ENCODE results near the gene HMCES.

Gene HMCES

DNA sequence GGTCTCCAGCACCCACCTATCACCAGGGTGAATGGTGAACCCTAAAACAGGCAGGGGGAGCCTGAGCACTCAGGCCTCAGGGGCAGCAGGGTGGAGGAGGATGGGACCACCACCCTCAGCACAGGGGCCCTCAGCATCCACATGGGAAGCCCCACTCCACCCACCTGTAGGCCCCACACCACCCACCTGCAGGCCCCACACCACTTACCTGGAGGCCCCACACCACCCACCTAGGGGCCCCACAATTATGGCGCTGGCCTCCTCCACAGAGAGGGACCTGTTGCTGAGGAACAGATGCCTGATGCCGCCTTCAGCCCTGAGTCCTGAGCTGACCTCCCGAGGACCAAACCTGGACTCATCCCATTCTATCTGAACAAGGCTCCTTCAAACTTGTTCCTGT, 46.7 kb downstream of the HMCES start:
- no peak overlapping the region for H3K4me3 ChIP-seq (ENCODE audit: control insufficient read depth, low read depth, low read length)
- no peak for DNase-seq (ENCODE audit: low read depth)
- TF ChIP-seq, protein P1, sequence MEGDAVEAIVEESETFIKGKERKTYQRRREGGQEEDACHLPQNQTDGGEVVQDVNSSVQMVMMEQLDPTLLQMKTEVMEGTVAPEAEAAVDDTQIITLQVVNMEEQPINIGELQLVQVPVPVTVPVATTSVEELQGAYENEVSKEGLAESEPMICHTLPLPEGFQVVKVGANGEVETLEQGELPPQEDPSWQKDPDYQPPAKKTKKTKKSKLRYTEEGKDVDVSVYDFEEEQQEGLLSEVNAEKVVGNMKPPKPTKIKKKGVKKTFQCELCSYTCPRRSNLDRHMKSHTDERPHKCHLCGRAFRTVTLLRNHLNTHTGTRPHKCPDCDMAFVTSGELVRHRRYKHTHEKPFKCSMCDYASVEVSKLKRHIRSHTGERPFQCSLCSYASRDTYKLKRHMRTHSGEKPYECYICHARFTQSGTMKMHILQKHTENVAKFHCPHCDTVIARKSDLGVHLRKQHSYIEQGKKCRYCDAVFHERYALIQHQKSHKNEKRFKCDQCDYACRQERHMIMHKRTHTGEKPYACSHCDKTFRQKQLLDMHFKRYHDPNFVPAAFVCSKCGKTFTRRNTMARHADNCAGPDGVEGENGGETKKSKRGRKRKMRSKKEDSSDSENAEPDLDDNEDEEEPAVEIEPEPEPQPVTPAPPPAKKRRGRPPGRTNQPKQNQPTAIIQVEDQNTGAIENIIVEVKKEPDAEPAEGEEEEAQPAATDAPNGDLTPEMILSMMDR (conservative IDR thresholded peaks at IDR 0.05; ENCODE audit: control insufficient read depth, insufficient read depth, low read depth, low read length) = no peak

- no peak overlapping the region for H3K4me3 ChIP-seq (ENCODE audit: control insufficient read depth, low read depth, low read length)
- DNase-seq (ENCODE audit: low read depth) = no peak
- TF ChIP-seq, protein P1 (conservative IDR thresholded peaks at IDR 0.05; ENCODE audit: control insufficient read depth, insufficient read depth, low read depth, low read length) = no peak
Observed at GRCh38 chr3:129326138-129326537, 47.5 kb downstream of the HMCES start.

DNA sequence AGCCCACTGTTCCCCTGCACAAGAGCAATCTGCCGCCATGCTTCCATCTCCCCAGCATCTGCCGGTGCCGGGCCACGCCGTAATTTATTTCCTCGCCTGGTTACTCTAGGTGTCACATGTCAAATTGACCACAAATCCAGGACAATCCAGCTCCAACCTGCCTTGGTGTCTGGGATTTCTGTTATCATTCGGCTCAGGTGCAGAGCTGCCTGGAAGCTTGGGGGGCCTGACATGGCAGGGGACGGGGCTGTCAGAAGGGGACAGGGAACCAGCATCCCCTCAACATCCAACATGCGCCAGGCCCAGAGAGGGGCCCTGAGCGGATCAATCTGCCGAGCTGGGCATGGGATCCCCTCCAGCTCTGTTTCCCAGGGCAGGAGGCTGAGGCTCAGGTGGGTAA, 47.9 kb downstream of the HMCES start:
- TF ChIP-seq, protein P1 (conservative IDR thresholded peaks at IDR 0.05; ENCODE audit: control insufficient read depth, insufficient read depth, low read depth, low read length) = no peak
- no peak overlapping the region for H3K4me3 ChIP-seq (ENCODE audit: control insufficient read depth, low read depth, low read length)
- DNase-seq (ENCODE audit: low read depth) = no peak

- DNase-seq (ENCODE audit: low read depth) = no peak
- TF ChIP-seq, protein P1 (conservative IDR thresholded peaks at IDR 0.05; ENCODE audit: control insufficient read depth, insufficient read depth, low read depth, low read length) = no peak
- H3K4me3 ChIP-seq (ENCODE audit: control insufficient read depth, low read depth, low read length) = no peak overlapping the region
Observed at GRCh38 chr3:129327510-129327909, 48.8 kb downstream of the HMCES start.

DNA sequence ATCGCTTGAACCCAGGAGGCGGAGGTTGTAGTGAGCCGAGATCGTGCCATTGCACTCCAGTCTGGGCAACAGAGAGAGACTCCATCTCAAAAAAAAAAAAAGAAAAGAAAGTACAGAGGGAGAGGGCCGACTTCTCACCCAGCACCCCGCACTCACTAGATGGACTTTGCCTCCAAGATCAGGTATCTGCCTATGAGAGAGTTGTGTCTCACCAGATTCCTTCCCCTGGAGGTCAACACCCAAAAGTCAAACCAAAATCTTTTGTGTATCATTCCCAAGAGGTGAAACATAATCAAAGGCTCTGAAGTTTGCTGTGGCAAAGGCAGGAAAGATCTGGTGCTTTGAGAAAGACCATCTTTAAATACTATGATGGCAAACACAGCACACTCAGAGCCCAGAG, 51.2 kb downstream of the HMCES start:
- no peak for DNase-seq (ENCODE audit: low read depth)
- TF ChIP-seq, protein P1 (conservative IDR thresholded peaks at IDR 0.05; ENCODE audit: control insufficient read depth, insufficient read depth, low read depth, low read length) = no peak
- H3K4me3 ChIP-seq (ENCODE audit: control insufficient read depth, low read depth, low read length) = no peak overlapping the region

GRCh38 chr3:129330409-129330808, 51.7 kb downstream of the HMCES start:
- H3K4me3 ChIP-seq (ENCODE audit: control insufficient read depth, low read depth, low read length) = no peak overlapping the region
- no peak for DNase-seq (ENCODE audit: low read depth)
- TF ChIP-seq, protein P1 (conservative IDR thresholded peaks at IDR 0.05; ENCODE audit: control insufficient read depth, insufficient read depth, low read depth, low read length) = no peak

- TF ChIP-seq, protein P1 (conservative IDR thresholded peaks at IDR 0.05; ENCODE audit: control insufficient read depth, insufficient read depth, low read depth, low read length) = no peak
- no peak overlapping the region for H3K4me3 ChIP-seq (ENCODE audit: control insufficient read depth, low read depth, low read length)
- DNase-seq (ENCODE audit: low read depth) = no peak
Observed at GRCh38 chr3:129333891-129334290, 55.2 kb downstream of the HMCES start.
